Astrocyte of the cerebellum (primary cell): ENCODE measurements around the gene PDCD1.

Experiments
- DNase-seq: peaks from one replicate; pipeline ENCODE4 v3.0.0-alpha.2; 2011; ENCODE audit warnings: low read depth
- H3K4me3 ChIP-seq: 2 replicates; pipeline ENCODE4 v1.5.1; 2011; ENCODE audit warnings: mild to moderate bottlenecking, low read depth, low read length, moderate library complexity
- CTCF ChIP-seq: IDR thresholded peaks from 2 replicates; pipeline ENCODE4 v1.5.1; 2012; ENCODE audit warnings: low read length, low read depth, moderate library complexity, mild to moderate bottlenecking; ENCODE audit errors: missing control alignments
- in situ Hi-C: cut with HindIII; loops from 2 replicates; pipeline ENCODE4 v1.10.0; 2017; ENCODE audit warnings: low sequenced_read_pairs

PDCD1 gene

GRCh38 chr2:241867776-241868420 lies 9.2 kb upstream of the PDCD1 start:
- in situ Hi-C loops: no loop called here
- TF ChIP-seq CTCF: no peak
- H3K4me3 ChIP-seq: no peak overlapping the region
- no peak for DNase-seq

- H3K4me3 ChIP-seq: no peak overlapping the region
- DNase-seq: no peak
- TF ChIP-seq CTCF: no peak
- in situ Hi-C loops: no loop called here
Measured at GRCh38 chr2:241866790-241867645, 8.3 kb upstream of the PDCD1 start.

- TF ChIP-seq CTCF: no peak
- in situ Hi-C loops: no loop called here
- no peak for DNase-seq
Measured at GRCh38 chr2:241865957-241866789, 7.5 kb upstream of the PDCD1 start.

GRCh38 chr2:241865416-241865956 lies 6.8 kb upstream of the PDCD1 start:
- DNase-seq: no peak
- H3K4me3 ChIP-seq: no peak overlapping the region
- TF ChIP-seq CTCF: no peak
- in situ Hi-C loops: no loop called here

More at GRCh38 chr2:241865957-241866789, 7.5 kb upstream of the PDCD1 start:
- H3K4me3 ChIP-seq: no peak overlapping the region

- in situ Hi-C loops: no loop called here
- DNase-seq: no peak
- no peak for TF ChIP-seq CTCF
- H3K4me3 ChIP-seq: no peak overlapping the region
Measured at GRCh38 chr2:241864850-241865213, 6.1 kb upstream of the PDCD1 start.

- no peak for DNase-seq
- no peak for TF ChIP-seq CTCF
- H3K4me3 ChIP-seq: no peak overlapping the region
- in situ Hi-C loops: no loop called here
Measured at GRCh38 chr2:241864168-241864849, 5.6 kb upstream of the PDCD1 start.
